HEK293 (cell line): Measurements from ENCODE around the gene PPARA.
"Not testable (repeated sequence)": the region's sequence is repeated elsewhere in the genome, so short reads cannot be mapped to it uniquely, and the experiment has no call there.

Experiments
- CTCF ChIA-PET: fragments of 350-600 bp; formaldehyde crosslinking; extraction: SDS; loops from one replicate; lab custom pipeline; 2021; ENCODE audit warnings: antibody characterized with exemption; lab: Yijun Ruan, JAX
- POLR2A ChIA-PET: fragments of 300-600 bp; formaldehyde crosslinking; extraction: SDS; loops from one replicate; lab custom pipeline; 2020; ENCODE audit warnings: antibody characterized with exemption, inconsistent platforms; lab: Yijun Ruan, JAX
- H3K27ac ChIP-seq: fragments of 200-500 bp; sonication (Bioruptor generic); 2 replicates; pipeline ENCODE4 v1.5.1; 2014; ENCODE audit warnings: low read depth, low read length, control low read depth, inconsistent platforms; ENCODE audit errors: extremely low read depth
- H3K36me3 ChIP-seq, 2 experiments: fragments of 200-500 bp in 1 of 2; sonication (Bioruptor generic) in 1 of 2; 1 replicate in 1 of 2; 2 replicates in 1 of 2; pipeline ENCODE4 v1.5.1; 2014 to 2017; ENCODE audit warnings: inconsistent platforms in 2 of 2, low read length in 2 of 2; ENCODE audit not compliant: control insufficient read depth in 2 of 2, insufficient read depth in 1 of 2
- H3K4me1 ChIP-seq: fragments of 200-500 bp; sonication (Bioruptor generic); 2 replicates; pipeline ENCODE4 v1.5.1; 2014; ENCODE audit warnings: mild to moderate bottlenecking, low read length, inconsistent platforms; ENCODE audit not compliant: control insufficient read depth, insufficient read depth
- H3K4me3 ChIP-seq: 2 replicates; pipeline ENCODE4 v1.5.1; 2011; ENCODE audit warnings: low read depth, mild to moderate bottlenecking, control low read depth, low read length, moderate library complexity
- H3K9me3 ChIP-seq: fragments of 200-500 bp; sonication (Bioruptor generic); 2 replicates; pipeline ENCODE4 v1.5.1; 2014; ENCODE audit warnings: low read depth, low read length, inconsistent platforms; ENCODE audit not compliant: control insufficient read depth, insufficient read depth
- EGR2 ChIP-seq: fragments of 450-650 bp; formaldehyde crosslinking; IDR thresholded peaks from 2 replicates; pipeline ENCODE4 v1.5.1; 2016; ENCODE audit warnings: low read depth, missing biosample characterization, missing genetic modification characterization
- GLI2 ChIP-seq: fragments of 450-650 bp; formaldehyde crosslinking; IDR thresholded peaks from 2 replicates; pipeline ENCODE4; 2017; ENCODE audit warnings: missing biosample characterization, missing genetic modification characterization, low read depth, borderline replicate concordance
- GLIS1 ChIP-seq: fragments of 450-650 bp; formaldehyde crosslinking; IDR thresholded peaks from 2 replicates; pipeline ENCODE4 v1.5.1; 2016; ENCODE audit warnings: missing biosample characterization, missing genetic modification characterization
- KLF7 ChIP-seq: fragments of 450-650 bp; formaldehyde crosslinking; IDR thresholded peaks from 2 replicates; pipeline ENCODE4 v1.5.1; 2016; ENCODE audit warnings: missing biosample characterization, missing genetic modification characterization, borderline replicate concordance
- KLF9 ChIP-seq: fragments of 450-650 bp; formaldehyde crosslinking; IDR thresholded peaks from 2 replicates; pipeline ENCODE4 v1.5.1; 2016; ENCODE audit warnings: missing biosample characterization, missing genetic modification characterization, low read depth
- SCRT2 ChIP-seq: fragments of 450-650 bp; formaldehyde crosslinking; IDR thresholded peaks from 2 replicates; pipeline ENCODE4 v1.5.1; 2016; ENCODE audit warnings: missing biosample characterization, missing genetic modification characterization
- SETDB1 ChIP-seq: IDR thresholded peaks from one replicate; pipeline ENCODE4 v1.6.1; 2017; ENCODE audit warnings: mild to moderate bottlenecking, low read length, moderate library complexity, mixed read lengths; ENCODE audit not compliant: insufficient read length
- ZBTB20 ChIP-seq: fragments of 450-650 bp; formaldehyde crosslinking; IDR thresholded peaks from 2 replicates; pipeline ENCODE4 v1.5.1; 2016; ENCODE audit warnings: missing biosample characterization, missing genetic modification characterization
- ZBTB48 ChIP-seq: fragments of 450-650 bp; formaldehyde crosslinking; IDR thresholded peaks from 2 replicates; pipeline ENCODE4 v1.5.1; 2016; ENCODE audit warnings: missing biosample characterization, missing genetic modification characterization
- ZNF529 ChIP-seq: fragments of 450-650 bp; formaldehyde crosslinking; IDR thresholded peaks from 2 replicates; pipeline ENCODE4 v1.5.1; 2017; ENCODE audit warnings: missing genetic modification characterization, missing biosample characterization; ENCODE audit not compliant: insufficient replicate concordance
- ZNF544 ChIP-seq: fragments of 450-650 bp; formaldehyde crosslinking; IDR thresholded peaks from 2 replicates; pipeline ENCODE4 v1.5.0; 2017; ENCODE audit warnings: missing biosample characterization, missing genetic modification characterization
- ZNF555 ChIP-seq: fragments of 450-650 bp; formaldehyde crosslinking; conservative IDR thresholded peaks from 2 replicates; pipeline ENCODE4 v1.5.1; 2017; ENCODE audit warnings: missing biosample characterization, mild to moderate bottlenecking, missing genetic modification characterization, inconsistent platforms
- ZNF580 ChIP-seq: fragments of 450-650 bp; formaldehyde crosslinking; IDR thresholded peaks from 2 replicates; pipeline ENCODE4 v1.5.1; 2016; ENCODE audit warnings: missing biosample characterization, missing genetic modification characterization
- ZNF585B ChIP-seq: fragments of 450-650 bp; formaldehyde crosslinking; IDR thresholded peaks from 2 replicates; pipeline ENCODE4 v1.5.1; 2016; ENCODE audit warnings: missing biosample characterization, missing genetic modification characterization
- ZNF654 ChIP-seq: fragments of 450-650 bp; formaldehyde crosslinking; IDR thresholded peaks from 2 replicates; pipeline ENCODE4 v1.5.1; 2016; ENCODE audit warnings: low read depth, missing biosample characterization, missing genetic modification characterization
- ZNF776 ChIP-seq: fragments of 450-650 bp; formaldehyde crosslinking; IDR thresholded peaks from 2 replicates; pipeline ENCODE4 v1.5.0; 2017; ENCODE audit warnings: missing biosample characterization, missing genetic modification characterization, borderline replicate concordance
- ZNF785 ChIP-seq: fragments of 450-650 bp; formaldehyde crosslinking; IDR thresholded peaks from 2 replicates; pipeline ENCODE4 v1.5.1; 2016; ENCODE audit warnings: missing biosample characterization, missing genetic modification characterization
- ZNF837 ChIP-seq: fragments of 450-650 bp; formaldehyde crosslinking; IDR thresholded peaks from 2 replicates; pipeline ENCODE4 v1.5.1; 2016; ENCODE audit warnings: missing biosample characterization, missing genetic modification characterization
- ZSCAN4 ChIP-seq: fragments of 450-650 bp; formaldehyde crosslinking; IDR thresholded peaks from 2 replicates; pipeline ENCODE4 v1.5.1; 2017; ENCODE audit warnings: missing biosample characterization, missing genetic modification characterization
- TF ChIP-seq, protein P1 (sequence below): fragments of 450-650 bp; formaldehyde crosslinking; IDR thresholded peaks from 2 replicates; pipeline ENCODE4 v1.5.1; 2016; ENCODE audit warnings: missing biosample characterization, missing genetic modification characterization

PPARA gene

GRCh38 chr22:46263216-46263590, 112.9 kb downstream of the PPARA start, which contains the start of gene PKDREJ:
Gene PKDREJ, minus strand, starts transcription at chr22:46263343. Its CDS starts 21 bp downstream, at chr22:46263322.
- Histone ChIP-seq H3K4me3 (no peak within 1 kb of the TSS), H3K36me3 (no peaks in the 10 kb centered on the region), H3K9me3 (no peaks in the 10 kb centered on the region), H3K4me1 (no peaks in the 10 kb centered on the region), H3K27ac (no peak within 1 kb of the TSS)
- no peak for TF ChIP-seq KLF7 (tag by site-specific recombination)
- no peak for TF ChIP-seq ZNF529 (tag by site-specific recombination)
- no peak for TF ChIP-seq ZBTB48
- no peak for TF ChIP-seq GLIS1 (tag by site-specific recombination)
- no peak for TF ChIP-seq ZNF785 (tag by site-specific recombination)
- TF ChIP-seq ZNF654 = no peak
- no peak for TF ChIP-seq ZSCAN4 (tag by site-specific recombination)
- no peak for TF ChIP-seq ZBTB20 (tag by site-specific recombination)
- TF ChIP-seq ZNF544 = no peak
- TF ChIP-seq, protein P1, sequence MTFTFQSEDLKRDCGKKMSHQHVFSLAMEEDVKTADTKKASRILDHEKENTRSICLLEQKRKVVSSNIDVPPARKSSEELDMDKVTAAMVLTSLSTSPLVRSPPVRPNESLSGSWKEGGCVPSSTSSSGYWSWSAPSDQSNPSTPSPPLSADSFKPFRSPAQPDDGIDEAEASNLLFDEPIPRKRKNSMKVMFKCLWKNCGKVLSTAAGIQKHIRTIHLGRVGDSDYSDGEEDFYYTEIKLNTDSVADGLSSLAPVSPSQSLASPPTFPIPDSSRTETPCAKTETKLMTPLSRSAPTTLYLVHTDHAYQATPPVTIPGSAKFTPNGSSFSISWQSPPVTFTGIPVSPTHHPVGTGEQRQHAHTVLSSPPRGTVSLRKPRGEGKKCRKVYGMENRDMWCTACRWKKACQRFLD (tag by site-specific recombination) = no peak
- TF ChIP-seq GLI2 = no peak
- no peak for TF ChIP-seq SCRT2 (tag by site-specific recombination)
- no peak for TF ChIP-seq ZNF776 (tag by site-specific recombination)
- TF ChIP-seq ZNF555 (tag by site-specific recombination) = no peak
- no peak for TF ChIP-seq ZNF837
- TF ChIP-seq ZNF580 (tag by site-specific recombination) = no peak
- no peak for TF ChIP-seq EGR2 (tag by site-specific recombination)
- ChIA-PET POLR2A (no interaction called here), CTCF (no interaction called here)

DNA sequence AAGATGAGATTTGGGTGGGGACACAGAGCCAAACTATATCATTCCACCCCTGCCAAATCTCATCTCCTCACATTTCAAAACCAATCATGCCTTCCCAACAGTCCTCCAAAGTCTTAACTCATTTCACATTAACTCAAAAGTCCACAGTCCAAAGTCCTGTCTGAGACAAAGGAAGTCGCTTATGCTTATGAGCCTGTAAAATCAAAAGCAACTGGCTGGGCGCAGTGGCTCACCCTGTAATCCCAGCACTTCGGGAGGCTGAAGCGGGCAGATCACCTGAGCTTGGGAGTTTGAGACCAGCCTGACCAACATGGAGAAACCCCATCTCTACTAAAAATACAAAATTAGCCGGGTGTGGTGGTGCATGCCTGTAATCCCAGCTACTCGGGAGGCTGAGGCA, 114.2 kb downstream of the PPARA start:
- H3K4me1 ChIP-seq, CTCF ChIA-PET, H3K27ac ChIP-seq, H3K36me3 ChIP-seq, H3K4me3 ChIP-seq, POLR2A ChIA-PET, H3K9me3 ChIP-seq: not testable (repeated sequence)

DNA sequence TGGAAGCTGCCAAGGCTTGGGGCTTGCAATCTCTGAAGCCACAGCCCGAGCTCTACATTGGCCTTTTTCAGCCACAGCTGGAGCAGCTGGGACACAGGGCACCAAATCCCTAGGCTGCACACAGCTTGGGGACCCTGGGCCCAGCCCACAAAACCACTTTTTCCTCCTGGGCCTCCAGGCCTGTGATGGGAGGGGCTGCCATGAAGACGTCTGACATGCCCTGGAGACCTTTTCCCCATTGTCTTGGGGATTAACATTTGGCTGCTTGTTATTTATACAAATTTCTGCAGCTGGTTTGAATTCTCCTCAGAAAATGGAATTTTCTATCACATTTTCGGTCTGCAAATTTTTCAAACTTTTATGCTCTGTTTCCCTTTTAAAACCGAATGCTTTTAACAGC, 115.3 kb downstream of the PPARA start:
- H3K9me3 ChIP-seq, POLR2A ChIA-PET, CTCF ChIA-PET, H3K27ac ChIP-seq, H3K4me1 ChIP-seq, H3K4me3 ChIP-seq: not testable (repeated sequence)
- peak; percentile 78 for TF ChIP-seq SETDB1
- peak; percentile 96 for TF ChIP-seq ZNF585B
- TF ChIP-seq KLF9 = 0 out of 2 replicates have a peak, but pooled peaks have one; percentile 15
- peaks cover 0 to 15% of the 10 kb centered on the region in 2 experiments; a peak in 1 of 3 replicates for H3K36me3 ChIP-seq
